Large intestine (tissue), 3 donors: ENCODE results near the gene COP1. TPM values are rescaled to one million over a fixed set of nuclear protein-coding genes. Genes with fewer than 3 reads are reported as not detected.
"Not testable (repeated sequence)": the region's sequence is repeated elsewhere in the genome, so short reads cannot be mapped to it uniquely, and the experiment has no call there.

Source experiments
- DNase-seq, 2 donors: peaks; one replicate each; pipeline versions ENCODE4 v3.0.0 to v3.0.0-alpha.2; 2013
- H3K27ac ChIP-seq: one replicate; pipeline ENCODE4 v1.5.1; 2013; ENCODE audit warnings: low read length
- H3K27me3 ChIP-seq: 2 replicates; pipeline ENCODE4 v1.6.1; 2013; ENCODE audit warnings: low read length; ENCODE audit not compliant: control insufficient read depth, insufficient read depth
- H3K36me3 ChIP-seq: 2 replicates; pipeline ENCODE4 v1.6.1; 2013; ENCODE audit warnings: low read length; ENCODE audit not compliant: control insufficient read depth, insufficient read depth
- H3K4me1 ChIP-seq: one replicate; pipeline ENCODE4 v1.6.1; 2013; ENCODE audit warnings: low read length; ENCODE audit not compliant: control insufficient read depth, insufficient read depth
- H3K4me3 ChIP-seq: one replicate; pipeline ENCODE4 v1.5.1; 2013; ENCODE audit warnings: low read length
- H3K9me3 ChIP-seq: one replicate; pipeline ENCODE4 v1.6.1; 2013; ENCODE audit warnings: mild to moderate bottlenecking, low read depth, low read length, moderate library complexity; ENCODE audit not compliant: control insufficient read depth
- WGBS: methylation state at CpG from one replicate; pipeline ENCODE4 v1.1.5; 2013; ENCODE audit warnings: low lambda C conversion rate; ENCODE audit not compliant: insufficient coverage; 5-methylcytosine and 5-hydroxymethylcytosine counted together
- polyA plus RNA-seq: library from polyadenylated mRNA; unstranded; fragments of 120-200 nt; gene quantifications from one replicate; pipeline ENCODE4 v1.2.1, GENCODE V29; 2013

Gene COP1
- polyA plus RNA-seq, 1 donor = 41.4 TPM

- WGBS = no CpG with 5 or more reads among the region's 1 CpG
- H3K36me3 ChIP-seq = no peaks in the 10 kb centered on the region
- no peaks in the 10 kb centered on the region for H3K9me3 ChIP-seq
- no peak for DNase-seq
- H3K4me3 ChIP-seq = no peak overlapping the region
- H3K4me1 ChIP-seq = no peaks in the 10 kb centered on the region
- H3K27ac ChIP-seq = no peak overlapping the region
- H3K27me3 ChIP-seq = no peaks in the 10 kb centered on the region
Measured at GRCh38 chr1:176222196-176222595, 15.1 kb upstream of the COP1 start.

DNA sequence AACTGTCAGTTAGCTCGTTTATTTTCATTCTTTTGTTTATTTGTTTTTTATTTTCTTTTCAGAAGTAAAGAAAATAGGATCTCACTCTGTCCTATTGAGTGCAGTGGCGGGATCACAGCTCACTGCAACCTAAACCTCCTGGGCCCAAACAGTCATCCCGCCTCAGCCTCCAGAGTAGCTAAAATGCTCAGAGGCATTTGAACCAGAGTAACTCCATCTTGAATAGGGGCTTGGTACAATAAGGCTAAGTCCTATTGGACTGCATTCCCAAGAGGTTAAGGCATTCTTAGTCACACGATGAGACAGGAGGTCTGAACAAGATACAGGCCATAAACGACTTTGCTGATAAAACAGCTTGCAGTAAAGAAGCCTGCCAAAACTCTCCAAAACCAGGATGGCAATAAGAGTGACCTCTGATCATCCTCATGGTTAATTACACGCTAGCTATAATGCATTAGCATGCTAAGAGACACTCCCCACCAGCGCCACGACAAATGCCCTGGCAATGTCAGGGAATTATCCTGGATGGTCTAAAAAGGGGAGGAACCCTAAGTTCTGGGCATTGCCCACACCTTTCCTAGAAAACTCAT lies 13.1 kb upstream of the COP1 start:
- no peak for DNase-seq
- WGBS = 83% methylated on average over 1 of the region's 8 CpGs
- no peak overlapping the region for H3K27ac ChIP-seq
- no peaks in the 10 kb centered on the region for H3K9me3 ChIP-seq
- no peaks in the 10 kb centered on the region for H3K27me3 ChIP-seq
- H3K4me3 ChIP-seq = no peak overlapping the region
- no peaks in the 10 kb centered on the region for H3K4me1 ChIP-seq
- H3K36me3 ChIP-seq = no peaks in the 10 kb centered on the region

- no peaks in the 10 kb centered on the region for H3K4me1 ChIP-seq
- H3K27me3 ChIP-seq = no peaks in the 10 kb centered on the region
- H3K4me3 ChIP-seq = no peak overlapping the region
- H3K9me3 ChIP-seq = no peaks in the 10 kb centered on the region
- DNase-seq = no peak
- H3K36me3 ChIP-seq = no peaks in the 10 kb centered on the region
- no peak overlapping the region for H3K27ac ChIP-seq
Measured at GRCh38 chr1:176217461-176218099, 10.5 kb upstream of the COP1 start.

DNA sequence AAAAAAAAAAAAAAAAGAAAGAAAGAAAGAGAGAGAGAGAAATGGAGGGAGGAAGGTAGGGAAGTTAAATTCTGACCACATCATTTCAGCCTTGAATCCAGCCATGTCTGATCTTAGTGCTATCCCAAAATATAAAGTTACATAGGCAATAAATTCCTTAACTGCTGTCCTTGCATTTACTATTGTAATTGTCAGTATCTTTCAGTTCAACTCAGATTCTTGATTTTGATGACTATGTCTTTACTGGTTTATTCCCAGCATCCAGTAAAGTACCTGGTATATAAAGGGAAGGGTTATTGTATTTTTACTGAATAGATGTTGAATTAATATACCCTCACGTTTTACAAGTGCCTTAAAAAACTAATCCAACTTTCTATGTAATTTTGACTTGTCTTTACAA lies 8.9 kb upstream of the COP1 start:
- no peaks in the 10 kb centered on the region for H3K36me3 ChIP-seq
- no peaks in the 10 kb centered on the region for H3K4me1 ChIP-seq
- no peaks in the 10 kb centered on the region for H3K9me3 ChIP-seq
- no peak for DNase-seq
- WGBS = 60% methylated on average over 1 of the region's 1 CpG
- no peak overlapping the region for H3K27ac ChIP-seq
- H3K4me3 ChIP-seq = no peak overlapping the region
- H3K27me3 ChIP-seq = no peaks in the 10 kb centered on the region

- no CpG with 5 or more reads among the region's 1 CpG for WGBS
- Histone ChIP-seq H3K27me3 (no peaks in the 10 kb centered on the region), H3K9me3 (no peaks in the 10 kb centered on the region), H3K4me1 (no peaks in the 10 kb centered on the region), H3K4me3 (no peak overlapping the region), H3K36me3 (no peaks in the 10 kb centered on the region), H3K27ac (peak overlapping the region; percentile 18)
- peak in 1 of 2 donors; percentile 55 for DNase-seq
Measured at GRCh38 chr1:176211396-176212165, 4.5 kb upstream of the COP1 start.

DNA sequence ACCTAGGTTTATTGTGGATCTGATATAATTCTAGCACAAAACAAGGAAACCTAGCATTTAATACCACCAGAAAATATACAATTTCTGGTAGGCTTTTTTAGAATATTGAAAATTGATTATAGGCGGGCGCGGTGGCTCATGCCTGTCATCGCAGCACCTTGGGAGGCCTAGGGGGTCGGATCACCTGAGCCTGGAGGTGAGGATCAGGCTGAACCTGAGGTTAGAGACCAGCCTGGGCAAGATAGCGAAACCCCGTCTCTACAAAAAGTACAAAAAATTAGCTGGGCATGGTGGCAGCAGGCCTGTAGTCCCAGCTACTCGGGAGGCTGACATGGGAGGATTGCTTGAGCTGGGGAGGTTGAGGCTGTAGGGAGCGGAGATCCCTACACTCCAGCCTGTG lies 948 bp upstream of the COP1 start:
- peak in 1 of 2 donors; percentile 34 for DNase-seq
- peak overlapping the region; percentile 80 for H3K4me3 ChIP-seq
- H3K27me3 ChIP-seq = no peaks in the 10 kb centered on the region
- H3K9me3 ChIP-seq = no peaks in the 10 kb centered on the region
- WGBS = 100% methylated on average over 1 of the region's 9 CpGs
- H3K36me3 ChIP-seq = no peaks in the 10 kb centered on the region
- peak overlapping the region; percentile 98 for H3K27ac ChIP-seq
- H3K4me1 ChIP-seq = peaks cover 7% of the 10 kb centered on the region

DNA sequence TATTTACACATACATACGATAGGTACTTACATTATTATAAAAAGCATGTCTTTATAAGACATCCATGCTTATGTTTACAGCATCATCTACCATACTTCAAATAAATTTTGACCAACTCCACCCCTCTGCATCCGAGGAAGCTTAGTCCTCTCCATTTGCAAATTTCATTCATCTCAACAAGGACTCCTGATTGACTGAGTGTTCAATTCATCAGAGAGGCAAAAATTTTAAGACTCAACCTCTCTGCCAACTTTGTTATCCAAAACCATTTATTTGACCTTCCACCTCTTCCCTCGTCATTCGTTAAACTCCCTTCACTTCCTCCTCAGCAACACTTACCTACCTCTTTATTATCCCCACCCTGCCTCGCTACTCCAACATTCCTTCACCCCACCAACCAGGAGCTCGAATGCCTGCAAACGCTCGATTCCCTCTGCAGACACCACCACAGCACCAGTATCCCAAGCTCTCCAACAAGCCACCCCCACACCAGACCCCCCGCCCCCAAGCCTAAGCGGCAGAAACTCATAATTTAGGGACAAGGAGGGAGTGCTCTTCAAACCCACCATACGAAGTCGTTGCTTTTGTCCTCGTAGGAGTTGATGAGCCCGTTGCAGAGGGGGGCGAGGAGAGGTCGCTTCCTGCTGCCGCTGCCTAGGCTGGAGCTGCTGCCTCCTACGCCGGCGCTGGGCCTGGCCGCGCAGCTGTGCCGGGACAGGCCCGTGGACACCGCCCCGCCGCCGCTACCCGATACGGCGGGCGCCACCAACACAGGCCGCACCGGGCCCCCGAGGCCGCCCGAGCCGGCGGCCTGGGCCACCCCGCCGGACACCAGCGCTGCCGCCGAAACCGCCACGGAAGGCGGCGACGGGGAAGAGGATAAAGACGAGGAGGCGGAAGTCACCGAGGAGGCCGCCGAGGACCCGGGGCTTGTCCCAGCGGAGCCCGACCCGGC lies 803 bp downstream of the COP1 start:
- Histone ChIP-seq H3K4me3 (peak overlapping the region; percentile 80), H3K4me1 (peaks cover 7% of the 10 kb centered on the region), H3K27me3 (no peaks in the 10 kb centered on the region), H3K27ac (peak overlapping the region; percentile 98), H3K36me3 (no peaks in the 10 kb centered on the region), H3K9me3 (no peaks in the 10 kb centered on the region)
- DNase-seq = peak; percentile 56 to 75
- 0% methylated on average over 3 of the region's 58 CpGs for WGBS

DNA sequence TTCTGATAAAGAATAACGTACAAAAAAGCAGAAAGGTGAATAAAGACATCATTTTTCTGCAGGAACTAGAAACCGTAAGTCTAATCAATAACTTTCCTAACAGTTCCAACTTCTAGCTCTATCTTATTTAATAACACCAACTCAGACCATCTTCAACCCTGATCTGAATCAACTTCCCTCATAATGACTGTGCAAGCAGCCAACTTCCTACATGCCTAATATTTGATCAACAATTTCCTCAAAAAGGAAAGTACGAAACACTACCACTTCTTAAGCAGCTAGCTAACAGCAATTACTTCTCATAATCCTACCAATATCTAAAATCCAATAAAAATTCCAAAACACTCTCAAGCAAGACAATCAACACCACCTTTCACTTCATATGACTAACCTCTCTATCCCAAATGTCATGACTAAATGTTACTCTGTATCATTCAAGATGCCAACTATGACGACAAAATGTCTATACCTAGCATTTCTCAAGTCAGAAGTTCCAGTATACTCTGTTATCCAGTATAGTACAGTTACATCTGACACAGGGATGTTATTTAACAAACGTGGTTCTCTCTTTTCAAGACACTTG lies 1.7 kb downstream of the COP1 start:
- Histone ChIP-seq H3K27ac (peak overlapping the region; percentile 98), H3K36me3 (no peaks in the 10 kb centered on the region), H3K4me1 (peaks cover 7% of the 10 kb centered on the region), H3K4me3 (peak overlapping the region; percentile 80), H3K9me3 (no peaks in the 10 kb centered on the region), H3K27me3 (no peaks in the 10 kb centered on the region)
- DNase-seq = peak in 1 of 2 donors; percentile 39
- 7% methylated on average over 2 of the region's 5 CpGs for WGBS

GRCh38 chr1:176204655-176205054 lies 2.4 kb downstream of the COP1 start:
- not testable (repeated sequence) for H3K9me3 ChIP-seq, H3K27ac ChIP-seq, DNase-seq, H3K4me1 ChIP-seq, H3K36me3 ChIP-seq, H3K27me3 ChIP-seq
- WGBS = no CpG with 5 or more reads among the region's 9 CpGs
- H3K4me3 ChIP-seq = peak overlapping the region; percentile 80

DNA sequence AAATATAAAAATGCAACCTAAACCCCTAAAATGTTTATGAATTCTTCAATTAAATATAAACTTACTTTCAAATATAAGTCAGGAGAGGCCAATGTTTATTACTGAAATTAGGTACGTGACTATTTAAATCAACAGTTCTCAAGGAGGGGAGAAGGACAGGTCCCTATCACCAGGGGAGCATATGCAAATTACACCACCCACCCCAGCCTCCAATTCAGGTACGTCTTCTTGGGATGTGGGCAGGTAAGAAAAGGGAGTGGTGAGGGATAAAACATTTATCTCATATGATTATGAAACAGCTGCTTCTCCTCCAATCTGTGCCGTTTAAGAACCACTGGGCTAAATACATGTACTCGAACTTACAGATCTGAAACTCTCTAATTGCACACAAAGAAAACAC lies 3.4 kb downstream of the COP1 start:
- Histone ChIP-seq H3K27me3 (no peaks in the 10 kb centered on the region), H3K36me3 (no peaks in the 10 kb centered on the region), H3K4me3 (no peak overlapping the region), H3K27ac (no peak overlapping the region), H3K9me3 (no peaks in the 10 kb centered on the region), H3K4me1 (peaks cover 7% of the 10 kb centered on the region)
- no CpG with 5 or more reads among the region's 4 CpGs for WGBS
- DNase-seq = peak in 1 of 2 donors; percentile 13
